ENCODE results near the gene POLR1A. TPM values are rescaled to one million over a fixed set of nuclear protein-coding genes. Genes with fewer than 3 reads are reported as not detected.

Gene POLR1A
- total RNA-seq, 1 experiment from 2014 or later: 58.3 TPM

DNA sequence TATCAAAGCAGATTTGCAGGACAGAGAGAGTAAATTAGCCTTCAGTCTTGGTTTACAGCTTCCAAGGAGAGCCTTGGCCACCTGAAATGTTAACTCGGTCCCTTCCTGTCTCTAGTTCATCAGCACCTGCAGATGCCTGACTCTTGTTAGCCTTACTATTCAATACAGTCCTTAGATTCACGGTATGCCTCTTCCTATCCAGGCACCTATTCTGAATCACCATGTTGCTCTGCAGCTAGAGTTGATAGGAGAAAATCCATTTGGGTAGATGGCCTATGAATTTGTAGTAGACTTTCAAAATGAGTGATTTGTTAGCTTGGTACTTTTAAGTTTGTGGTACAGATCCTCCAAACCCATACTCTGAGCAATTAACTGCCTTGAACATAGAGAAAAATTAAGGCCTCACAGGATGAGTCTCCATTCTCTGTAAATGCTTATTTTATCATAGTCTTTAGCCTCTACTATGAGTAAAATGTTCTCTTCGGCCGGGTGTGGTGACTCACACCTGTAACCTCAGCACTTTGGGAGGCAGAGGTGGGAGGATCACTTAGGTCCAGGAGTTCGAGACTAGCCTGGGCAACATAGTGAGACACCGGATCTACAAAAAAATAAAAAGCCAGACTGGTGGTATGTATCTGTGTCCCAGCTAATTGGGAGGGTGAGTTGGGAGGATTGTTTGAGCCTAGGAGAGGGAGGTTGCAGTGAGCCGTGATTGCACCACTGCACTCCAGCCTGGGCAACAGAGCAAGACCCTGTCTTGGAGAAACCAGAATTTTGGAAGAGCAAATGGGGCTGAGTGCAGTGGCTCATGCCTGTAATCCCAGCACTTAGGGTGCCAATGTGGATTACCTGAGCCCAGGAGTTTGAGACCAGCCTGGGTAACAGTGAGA is 33.3 kb upstream of the POLR1A start:
- Mint-ChIP-seq H3K27ac (ENCODE audit: unreplicated experiment) (no peak overlapping the region), H3K4me3 (ENCODE audit: low read depth, unreplicated experiment) (no peak overlapping the region)
- BruUV-seq (replicated peaks): no TSS peak

DNA sequence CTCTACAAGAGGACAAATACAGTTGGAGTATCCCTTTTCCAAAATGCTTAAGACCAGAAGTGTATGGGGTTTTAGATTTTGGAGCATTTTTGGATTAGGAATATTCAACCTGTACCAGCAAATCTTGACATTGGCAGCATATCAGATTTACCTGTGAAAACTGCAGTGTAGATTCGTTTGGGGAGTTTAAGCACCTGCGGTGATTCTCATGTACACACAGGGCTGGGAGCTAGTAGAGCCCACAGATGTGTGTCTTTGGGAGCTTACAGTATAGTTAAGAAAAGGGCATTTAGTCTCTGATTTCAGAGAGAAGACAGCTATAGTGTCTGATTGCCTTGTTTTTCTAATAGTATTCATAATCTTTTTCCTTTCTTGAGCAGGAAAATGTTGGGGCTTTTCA is 30.5 kb upstream of the POLR1A start:
- H3K9me3 Mint-ChIP-seq (ENCODE audit: low read depth, unreplicated experiment): no peaks in the 10 kb centered on the region
- H3K4me3 Mint-ChIP-seq (ENCODE audit: low read depth, unreplicated experiment): no peak overlapping the region
- TF ChIP-seq, protein P1, sequence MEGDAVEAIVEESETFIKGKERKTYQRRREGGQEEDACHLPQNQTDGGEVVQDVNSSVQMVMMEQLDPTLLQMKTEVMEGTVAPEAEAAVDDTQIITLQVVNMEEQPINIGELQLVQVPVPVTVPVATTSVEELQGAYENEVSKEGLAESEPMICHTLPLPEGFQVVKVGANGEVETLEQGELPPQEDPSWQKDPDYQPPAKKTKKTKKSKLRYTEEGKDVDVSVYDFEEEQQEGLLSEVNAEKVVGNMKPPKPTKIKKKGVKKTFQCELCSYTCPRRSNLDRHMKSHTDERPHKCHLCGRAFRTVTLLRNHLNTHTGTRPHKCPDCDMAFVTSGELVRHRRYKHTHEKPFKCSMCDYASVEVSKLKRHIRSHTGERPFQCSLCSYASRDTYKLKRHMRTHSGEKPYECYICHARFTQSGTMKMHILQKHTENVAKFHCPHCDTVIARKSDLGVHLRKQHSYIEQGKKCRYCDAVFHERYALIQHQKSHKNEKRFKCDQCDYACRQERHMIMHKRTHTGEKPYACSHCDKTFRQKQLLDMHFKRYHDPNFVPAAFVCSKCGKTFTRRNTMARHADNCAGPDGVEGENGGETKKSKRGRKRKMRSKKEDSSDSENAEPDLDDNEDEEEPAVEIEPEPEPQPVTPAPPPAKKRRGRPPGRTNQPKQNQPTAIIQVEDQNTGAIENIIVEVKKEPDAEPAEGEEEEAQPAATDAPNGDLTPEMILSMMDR (IDR thresholded peaks at IDR 0.05; ENCODE audit: unreplicated experiment): no peak
- intact Hi-C loops (cut with micrococcal nuclease; ENCODE audit: unreplicated experiment): no loop called here
- BruUV-seq (replicated peaks): no TSS peak
- no peaks in the 10 kb centered on the region for H3K4me1 Mint-ChIP-seq (ENCODE audit: low read depth, unreplicated experiment)
- peaks cover 69% of the 10 kb centered on the region for H3K36me3 Mint-ChIP-seq (ENCODE audit: insufficient read depth, unreplicated experiment)
- DNase-seq: no peak
- H3K27ac Mint-ChIP-seq (ENCODE audit: unreplicated experiment): no peak overlapping the region
- CTCF ChIA-PET: no interaction called here
- no peaks in the 10 kb centered on the region for H3K27me3 Mint-ChIP-seq (ENCODE audit: unreplicated experiment)

More for the DNA sequence above, 33.3 kb upstream of the POLR1A start:
- H3K36me3 Mint-ChIP-seq (ENCODE audit: insufficient read depth, unreplicated experiment): peaks cover 60% of the 10 kb centered on the region
- TF ChIP-seq, protein P1 (IDR thresholded peaks at IDR 0.05; ENCODE audit: unreplicated experiment): no peak
- no peaks in the 10 kb centered on the region for H3K9me3 Mint-ChIP-seq (ENCODE audit: low read depth, unreplicated experiment)
- DNase-seq: no peak
- CTCF ChIA-PET: interaction anchor here (0.6 to 0.7 kb wide), 2 partner anchors 13 to 26 kb away, joined by 3 read pairs; no protein-coding TSS in a partner anchor
- intact Hi-C loops (cut with micrococcal nuclease; ENCODE audit: unreplicated experiment): no loop called here
- no peaks in the 10 kb centered on the region for H3K4me1 Mint-ChIP-seq (ENCODE audit: low read depth, unreplicated experiment)
- H3K27me3 Mint-ChIP-seq (ENCODE audit: unreplicated experiment): no peaks in the 10 kb centered on the region

DNA sequence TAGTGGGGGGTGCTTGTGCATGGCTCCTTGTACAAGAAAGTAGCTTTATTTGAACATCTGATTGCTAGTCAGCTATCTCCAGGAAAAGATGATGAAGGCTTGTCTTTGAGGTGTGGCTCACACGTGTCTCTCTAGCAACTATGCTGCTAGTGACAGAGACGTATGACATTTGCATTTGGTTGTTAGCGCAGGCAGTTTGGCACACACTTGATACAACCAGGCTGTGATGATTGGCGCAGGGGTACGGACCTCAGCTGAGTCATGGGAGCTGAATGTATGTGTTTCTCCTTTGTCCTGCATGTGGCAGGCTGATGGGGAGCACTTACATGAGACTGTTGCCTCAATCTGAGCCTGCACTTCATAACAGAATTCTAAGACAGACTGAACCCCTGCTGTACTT is 30.0 kb upstream of the POLR1A start:
- intact Hi-C loops (cut with micrococcal nuclease; ENCODE audit: unreplicated experiment): no loop called here
- Mint-ChIP-seq H3K4me3 (ENCODE audit: low read depth, unreplicated experiment) (no peak overlapping the region), H3K4me1 (ENCODE audit: low read depth, unreplicated experiment) (no peaks in the 10 kb centered on the region), H3K27me3 (ENCODE audit: unreplicated experiment) (no peaks in the 10 kb centered on the region), H3K27ac (ENCODE audit: unreplicated experiment) (no peak overlapping the region), H3K36me3 (ENCODE audit: insufficient read depth, unreplicated experiment) (peaks cover 72% of the 10 kb centered on the region), H3K9me3 (ENCODE audit: low read depth, unreplicated experiment) (no peaks in the 10 kb centered on the region)
- no TSS peak for BruUV-seq (replicated peaks)
- DNase-seq: no peak
- CTCF ChIA-PET: no interaction called here
- TF ChIP-seq, protein P1 (IDR thresholded peaks at IDR 0.05; ENCODE audit: unreplicated experiment): no peak

DNA sequence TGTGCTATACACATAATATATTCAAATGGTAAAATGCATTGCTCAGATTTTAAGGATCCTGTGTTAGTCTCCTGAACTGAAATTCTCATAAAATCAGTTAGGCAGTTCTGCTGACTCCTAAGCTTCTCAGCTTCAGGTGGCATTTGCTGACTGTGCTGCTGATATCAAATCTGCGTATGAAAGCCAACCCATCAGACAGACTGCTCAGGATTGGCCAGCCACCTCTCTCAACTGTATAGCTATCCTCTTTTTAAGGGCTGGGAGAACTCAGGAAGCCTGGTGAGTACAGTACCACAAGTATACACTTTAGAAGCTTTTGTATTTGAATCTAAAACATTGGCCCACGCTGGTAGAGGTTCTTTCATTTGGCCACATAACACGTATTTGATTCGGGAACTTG is 29.0 kb upstream of the POLR1A start:
- Mint-ChIP-seq H3K27me3 (ENCODE audit: unreplicated experiment) (no peaks in the 10 kb centered on the region), H3K27ac (ENCODE audit: unreplicated experiment) (no peak overlapping the region), H3K9me3 (ENCODE audit: low read depth, unreplicated experiment) (no peaks in the 10 kb centered on the region), H3K36me3 (ENCODE audit: insufficient read depth, unreplicated experiment) (peaks cover 76% of the 10 kb centered on the region), H3K4me3 (ENCODE audit: low read depth, unreplicated experiment) (no peak overlapping the region), H3K4me1 (ENCODE audit: low read depth, unreplicated experiment) (no peaks in the 10 kb centered on the region)
- TF ChIP-seq, protein P1 (IDR thresholded peaks at IDR 0.05; ENCODE audit: unreplicated experiment): no peak
- CTCF ChIA-PET: no interaction called here
- DNase-seq: no peak
- intact Hi-C loops (cut with micrococcal nuclease; ENCODE audit: unreplicated experiment): no loop called here
- BruUV-seq (replicated peaks): no TSS peak
